HG03159 (cell line): ENCODE measurements around the gene NDUFA13.

ENCODE experiments used
- ATAC-seq: cut with Tn5 transposase; IDR thresholded peaks from one replicate; pipeline ENCODE4 v1.9.1; 2021; ENCODE audit warnings: mild to moderate bottlenecking, moderate library complexity; ENCODE audit not compliant: unreplicated experiment

NDUFA13 gene

DNA sequence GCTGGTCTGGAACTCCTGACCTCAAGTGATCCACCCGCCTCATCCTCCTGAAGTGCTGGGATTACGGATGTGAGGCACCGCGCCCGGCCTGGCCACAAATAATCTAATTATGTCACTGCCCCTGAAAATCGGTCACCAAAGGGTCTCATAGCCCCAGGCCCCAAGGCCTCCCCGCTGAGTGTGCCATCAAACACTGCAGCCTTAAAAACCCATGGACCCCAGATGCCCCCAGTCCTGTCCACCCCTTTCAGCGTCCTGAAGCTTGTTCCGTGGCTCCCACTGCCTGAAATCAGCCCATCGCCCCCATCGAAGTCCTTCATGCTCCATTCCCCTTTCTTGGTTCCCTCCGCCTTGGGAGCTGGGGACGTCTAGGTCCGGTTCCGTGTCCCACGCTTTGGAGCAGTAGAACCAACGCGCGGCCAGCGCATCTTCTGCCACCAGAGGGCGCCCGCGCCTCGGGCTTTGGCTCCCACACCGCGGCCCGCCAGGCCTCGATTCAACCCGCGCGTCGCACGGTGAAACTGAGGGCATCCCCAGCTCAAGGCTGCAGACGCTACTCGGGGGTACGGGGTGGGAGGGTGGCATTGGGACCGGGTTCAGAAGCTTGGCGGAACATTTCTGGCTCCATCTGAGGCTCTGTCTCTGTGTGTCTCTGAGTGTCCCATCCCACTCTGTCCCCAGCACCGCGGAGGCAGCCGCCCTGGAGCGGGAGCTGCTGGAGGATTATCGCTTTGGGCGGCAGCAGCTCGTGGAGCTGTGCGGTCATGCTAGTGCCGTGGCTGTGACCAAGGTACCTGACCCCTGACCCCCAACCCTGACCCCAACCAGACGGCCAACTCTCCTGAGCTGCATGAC is 16.2 kb downstream of the NDUFA13 start:
- no peak for ATAC-seq

DNA sequence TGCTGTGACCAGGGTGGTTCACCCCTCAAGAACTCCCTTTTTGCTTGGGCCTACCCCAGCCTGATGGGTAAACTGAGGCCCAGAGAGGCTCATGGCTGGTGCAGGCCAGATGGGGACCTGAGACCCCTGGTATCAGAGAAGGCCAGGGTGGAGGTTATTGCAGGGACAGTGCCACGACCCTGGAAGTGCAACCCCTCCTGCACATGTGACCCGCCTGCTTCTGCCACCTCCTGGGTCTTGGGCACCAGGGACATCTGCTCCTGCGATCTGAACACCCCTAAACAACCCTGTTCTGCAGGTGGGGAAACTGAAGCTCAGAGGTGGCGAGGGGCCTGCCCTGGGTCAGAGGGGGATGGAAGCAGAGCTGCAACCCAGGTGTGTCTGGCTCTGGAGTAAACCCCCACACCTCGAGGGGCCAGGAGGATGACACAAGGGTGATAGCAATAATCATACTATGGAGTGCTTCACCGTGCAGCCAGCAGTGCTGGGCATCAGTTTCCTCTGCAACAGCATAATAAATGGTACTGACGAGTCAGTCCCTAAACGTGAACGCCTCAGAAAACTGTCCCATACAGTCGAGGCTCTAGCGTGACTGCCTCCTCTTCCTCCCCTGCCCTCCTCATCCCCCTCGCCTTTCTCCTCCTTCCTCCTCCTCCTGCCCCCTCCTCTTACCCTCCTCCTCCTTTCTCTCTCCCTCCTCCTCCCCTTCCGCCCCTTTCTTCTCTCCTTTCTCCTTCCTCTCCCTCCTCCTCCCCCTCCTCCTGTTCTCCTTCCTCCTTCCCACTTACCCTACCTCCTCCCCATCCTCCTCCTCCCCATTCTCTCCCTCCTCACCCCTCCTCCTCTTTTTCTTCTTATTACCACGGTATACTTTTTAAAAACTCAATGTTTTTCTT is 17.0 kb downstream of the NDUFA13 start:
- ATAC-seq, result no peak

DNA sequence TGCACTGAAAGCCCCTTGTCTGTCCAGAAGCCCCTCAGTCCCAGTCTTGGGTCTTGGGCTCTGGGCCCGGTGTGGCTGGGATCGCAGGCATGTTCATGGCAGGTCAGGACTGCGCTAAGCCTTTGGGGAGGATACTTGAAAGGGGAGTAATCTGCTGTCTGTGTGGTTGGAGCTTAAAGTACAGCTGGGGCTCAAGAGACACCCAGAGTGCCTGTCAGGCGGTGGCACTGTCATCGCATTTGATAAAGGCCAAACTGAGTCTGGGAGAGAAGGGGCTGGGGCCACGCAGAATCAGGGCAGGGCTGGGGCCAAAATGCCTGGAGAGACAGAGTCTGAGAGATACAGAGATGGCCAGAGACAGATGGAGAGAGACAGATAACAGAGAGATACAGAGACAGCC is 17.8 kb downstream of the NDUFA13 start:
- ATAC-seq, result no peak

DNA sequence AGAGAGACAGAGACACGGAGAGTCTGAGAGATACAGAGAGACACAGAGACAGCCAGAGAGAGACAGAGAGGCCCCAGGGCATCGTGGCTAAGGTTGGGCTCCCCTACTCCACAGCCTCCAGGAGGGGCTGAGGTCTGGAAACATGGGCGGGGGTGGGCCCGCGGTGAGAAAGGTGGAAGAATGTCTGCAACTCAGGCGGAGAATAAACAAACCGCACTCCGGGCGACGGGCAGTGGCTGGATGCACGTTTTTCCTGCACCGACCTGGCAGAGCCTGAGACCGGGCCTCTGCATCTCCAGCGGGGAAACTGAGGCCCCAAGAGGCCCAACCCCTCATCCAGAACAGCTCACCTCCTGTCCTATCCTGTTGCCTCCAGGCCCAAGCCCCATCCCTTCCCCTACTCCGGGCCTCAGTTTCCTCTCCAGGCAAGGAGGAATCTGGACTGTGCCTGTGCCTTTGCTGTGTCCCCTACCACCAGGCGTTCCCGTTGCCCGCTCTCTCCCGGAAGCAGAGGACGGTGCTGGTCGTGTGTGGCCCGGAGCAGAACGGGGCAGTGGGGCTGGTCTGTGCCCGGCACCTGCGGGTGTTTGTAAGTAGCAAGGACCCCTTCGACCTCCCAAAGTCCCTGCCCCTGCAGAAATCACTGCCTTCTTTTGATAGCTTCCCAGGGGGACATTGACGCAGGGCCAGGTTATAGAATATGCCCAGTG is 18.7 kb downstream of the NDUFA13 start:
- ATAC-seq, result no peak

DNA sequence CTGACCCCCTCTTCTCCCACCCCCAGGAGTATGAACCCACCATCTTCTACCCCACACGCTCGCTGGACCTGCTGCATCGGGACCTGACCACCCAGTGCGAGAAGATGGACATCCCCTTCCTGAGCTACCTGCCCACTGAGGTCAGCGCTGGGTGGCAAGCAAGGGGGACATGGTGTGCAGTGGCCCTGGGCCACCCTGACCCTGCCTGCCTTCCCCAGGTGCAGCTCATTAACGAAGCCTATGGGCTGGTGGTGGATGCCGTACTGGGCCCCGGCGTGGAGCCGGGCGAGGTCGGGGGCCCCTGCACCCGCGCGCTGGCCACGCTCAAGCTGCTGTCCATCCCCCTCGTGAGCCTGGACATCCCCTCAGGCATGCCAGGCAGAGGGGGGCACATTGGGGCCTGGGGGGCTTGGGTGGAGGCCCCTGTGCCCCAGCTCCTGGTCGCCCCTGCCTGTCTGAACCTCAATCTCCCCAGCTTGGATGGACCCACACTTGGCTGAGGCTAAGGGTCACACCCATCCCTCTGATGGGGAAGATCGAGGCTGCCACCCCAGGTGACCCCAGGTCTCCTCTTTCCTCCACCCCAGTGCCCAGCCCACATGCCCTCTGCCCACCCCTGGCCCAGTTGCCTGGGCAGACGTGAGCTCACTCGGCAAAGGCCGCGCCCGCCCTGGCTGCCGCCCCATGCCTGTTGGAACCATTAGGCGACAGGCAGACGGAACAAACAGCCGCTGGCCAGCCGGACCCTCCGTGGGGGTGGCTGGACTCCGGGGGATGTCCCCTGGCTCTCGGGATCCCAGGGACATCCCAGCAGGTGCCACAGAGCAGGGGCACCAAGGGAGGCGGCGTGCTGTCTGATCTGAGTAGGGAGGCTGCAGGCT is 19.5 kb downstream of the NDUFA13 start:
- ATAC-seq, result no peak

DNA sequence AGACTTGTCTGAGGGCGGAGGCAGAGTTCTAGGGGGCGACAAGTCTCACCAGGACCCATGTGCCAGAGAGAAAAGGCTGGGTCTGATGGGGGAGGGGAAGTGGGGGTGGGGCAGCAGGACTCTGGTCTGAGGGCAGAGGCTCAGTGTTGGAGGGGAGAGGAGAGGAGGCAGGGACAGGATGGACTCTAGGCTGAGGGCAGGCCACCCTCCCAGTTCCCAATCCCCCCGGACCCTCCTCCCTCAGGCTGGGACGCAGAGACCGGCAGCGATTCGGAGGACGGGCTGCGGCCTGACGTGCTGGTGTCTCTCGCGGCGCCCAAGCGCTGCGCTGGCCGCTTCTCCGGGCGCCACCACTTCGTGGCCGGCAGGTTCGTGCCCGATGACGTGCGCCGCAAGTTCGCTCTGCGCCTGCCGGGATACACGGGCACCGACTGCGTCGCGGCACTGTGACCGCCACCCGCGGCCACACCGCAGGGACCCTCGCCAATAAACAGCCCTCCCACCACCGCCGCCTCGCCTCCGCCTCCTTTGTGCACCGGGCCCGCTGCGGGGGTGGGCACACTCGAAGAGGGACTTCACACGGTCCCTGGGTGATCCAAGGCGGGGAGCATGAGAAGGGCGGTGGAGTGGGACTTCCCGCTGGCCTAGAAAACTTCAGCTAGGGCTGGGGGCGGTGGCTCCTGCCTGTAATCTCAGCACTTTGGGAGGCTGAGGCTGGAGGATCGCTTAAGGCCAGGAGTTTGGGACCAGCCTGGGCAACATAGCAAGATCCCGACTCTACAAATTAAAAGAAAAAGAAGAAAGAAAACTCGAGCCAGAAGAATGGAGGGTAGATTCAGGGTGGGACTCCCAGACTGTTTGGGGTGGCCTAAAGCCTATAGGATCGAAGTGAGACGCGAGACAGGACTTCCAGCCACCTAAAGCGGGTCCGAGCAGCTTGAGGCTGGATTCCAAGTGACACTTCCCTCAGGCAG is 21.3 kb downstream of the NDUFA13 start:
- ATAC-seq, result no peak

DNA sequence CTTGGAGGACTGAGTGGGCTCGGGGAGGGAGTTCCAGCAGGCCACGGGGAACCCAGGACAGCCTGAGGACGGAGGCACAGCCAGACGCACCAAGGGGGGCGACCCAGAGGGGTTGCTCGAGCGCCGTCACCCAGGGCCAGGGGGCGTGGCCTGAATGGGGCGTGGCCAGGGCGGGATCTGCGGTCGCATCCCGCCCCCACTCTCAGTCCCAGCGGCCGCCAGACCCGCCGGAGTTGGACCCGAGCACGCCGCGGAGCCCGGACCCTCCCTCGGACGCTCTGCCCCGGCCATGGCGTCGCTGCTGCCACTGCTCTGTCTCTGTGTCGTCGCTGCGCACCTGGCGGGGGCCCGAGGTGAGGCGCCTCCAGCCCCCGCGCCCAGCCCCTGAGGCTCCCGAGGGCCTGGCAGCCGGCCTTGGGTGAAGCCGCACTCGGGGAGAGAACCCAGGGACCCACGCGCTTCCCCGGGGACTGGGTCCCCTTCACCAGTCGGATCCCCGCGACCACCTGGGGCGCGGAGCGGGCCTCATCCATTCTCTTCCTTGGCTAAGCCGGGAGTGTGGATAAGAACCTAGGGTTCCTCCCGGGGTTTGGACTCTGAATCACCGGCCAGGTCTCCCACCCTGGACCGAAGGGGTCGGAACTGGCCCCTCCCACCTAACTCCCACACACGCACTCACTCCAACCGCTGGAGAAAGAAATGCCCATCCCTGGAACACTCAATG is 22.2 kb downstream of the NDUFA13 start, which contains the start of gene CILP2:
Gene CILP2 (plus strand): TSS at position 205 of the 724 bp plus-strand sequence. CDS start 85 bp downstream, at position 290.
- no peak for ATAC-seq

DNA sequence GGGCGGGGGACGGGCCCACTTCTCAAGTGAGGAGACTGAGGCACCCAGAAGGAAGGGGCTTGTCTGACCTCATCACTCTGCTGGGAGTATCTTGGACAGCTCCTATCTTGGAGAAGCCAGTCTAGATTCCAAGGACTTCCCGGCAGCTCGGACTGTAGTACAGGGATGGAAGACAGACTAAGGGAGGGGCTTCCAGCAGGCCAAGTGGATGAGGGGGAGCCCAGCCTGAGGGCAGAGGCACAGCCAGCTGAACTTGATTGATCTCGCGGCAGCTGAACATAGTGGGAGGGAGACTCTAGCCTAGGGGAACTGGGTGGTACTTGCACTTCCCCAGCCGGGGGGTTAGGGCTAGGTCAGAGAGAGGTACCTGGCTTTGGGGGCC is 22.8 kb downstream of the NDUFA13 start:
- ATAC-seq, result no peak

DNA sequence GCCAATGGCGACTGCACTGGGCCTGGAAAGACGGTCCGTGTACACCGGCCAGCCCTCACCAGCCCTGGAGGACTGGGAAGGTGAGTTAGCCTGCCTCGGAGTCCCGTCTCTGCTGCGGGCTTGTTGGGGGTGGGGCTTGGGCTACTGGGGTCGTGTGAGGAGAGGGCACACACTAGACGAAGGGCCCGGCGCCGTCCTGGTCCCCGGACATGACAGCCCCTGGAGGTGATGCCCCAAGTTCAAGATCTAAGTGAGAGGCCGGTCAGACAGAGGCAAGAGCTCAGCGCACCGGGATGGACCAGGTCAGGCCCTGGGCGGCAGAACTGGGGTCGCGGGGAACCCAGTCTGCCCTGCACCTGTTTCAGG is 23.7 kb downstream of the NDUFA13 start:
- ATAC-seq, result no peak

DNA sequence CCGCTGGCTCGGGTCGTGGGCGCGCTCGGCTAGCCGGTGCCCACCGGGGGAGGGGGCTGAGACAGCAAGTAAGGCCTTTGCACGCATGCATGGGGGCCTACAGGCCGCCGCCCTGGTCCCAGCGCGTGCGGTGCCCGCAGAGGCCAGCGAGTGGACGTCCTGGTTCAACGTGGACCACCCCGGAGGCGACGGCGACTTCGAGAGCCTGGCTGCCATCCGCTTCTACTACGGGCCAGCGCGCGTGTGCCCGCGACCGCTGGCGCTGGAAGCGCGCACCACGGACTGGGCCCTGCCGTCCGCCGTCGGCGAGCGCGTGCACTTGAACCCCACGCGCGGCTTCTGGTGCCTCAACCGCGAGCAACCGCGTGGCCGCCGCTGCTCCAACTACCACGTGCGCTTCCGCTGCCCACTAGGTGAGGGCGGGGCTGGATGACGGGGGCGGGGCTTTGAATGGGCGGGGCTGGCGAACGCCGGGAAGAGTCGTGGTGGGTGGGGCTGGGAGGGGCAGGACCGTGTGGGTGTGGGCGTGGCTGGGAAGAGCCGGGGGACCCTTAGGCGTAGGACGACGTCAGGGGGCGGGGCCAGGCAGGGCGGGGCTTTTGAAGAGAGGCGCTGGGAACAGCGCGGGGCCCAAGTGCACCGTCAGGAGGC is 24.2 kb downstream of the NDUFA13 start:
- ATAC-seq, result no peak

DNA sequence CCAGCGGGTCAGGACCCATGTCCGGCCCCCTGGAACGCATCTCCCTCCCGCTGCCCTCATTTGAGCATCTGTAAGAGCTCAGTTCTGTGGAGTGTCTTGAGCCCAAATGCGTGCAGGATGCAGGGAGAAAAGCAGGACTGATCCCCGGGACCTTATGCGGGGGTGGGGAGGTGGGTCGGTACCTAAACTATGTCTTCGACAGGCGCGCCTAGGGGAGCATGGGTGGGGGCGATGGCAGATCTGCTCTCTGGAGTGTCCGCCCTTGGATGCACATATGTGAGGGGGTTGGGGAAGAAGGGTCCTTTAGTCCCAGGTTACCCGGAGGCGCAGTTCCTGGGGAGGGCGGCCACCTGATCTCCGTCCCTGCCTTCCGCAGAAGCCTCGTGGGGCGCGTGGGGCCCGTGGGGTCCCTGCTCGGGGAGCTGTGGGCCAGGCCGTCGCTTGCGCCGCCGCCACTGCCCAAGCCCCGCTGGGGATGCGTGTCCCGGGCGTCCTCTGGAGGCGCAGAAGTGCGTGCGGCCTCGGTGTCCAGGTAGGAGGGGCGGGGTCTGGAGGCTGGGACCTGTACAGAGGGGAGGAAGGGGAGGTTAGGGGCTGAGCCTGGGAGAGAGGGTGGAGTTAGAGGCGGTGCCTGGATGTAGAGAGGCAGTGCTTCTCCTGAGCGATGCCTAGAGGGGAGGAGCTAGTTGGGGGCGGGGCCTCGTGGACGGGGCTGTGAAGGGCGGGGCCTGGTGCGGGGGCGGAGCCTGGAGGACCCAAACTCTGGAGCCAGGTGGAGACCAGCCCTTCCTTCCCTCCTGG is 24.9 kb downstream of the NDUFA13 start:
- ATAC-seq, result peak; percentile 63

DNA sequence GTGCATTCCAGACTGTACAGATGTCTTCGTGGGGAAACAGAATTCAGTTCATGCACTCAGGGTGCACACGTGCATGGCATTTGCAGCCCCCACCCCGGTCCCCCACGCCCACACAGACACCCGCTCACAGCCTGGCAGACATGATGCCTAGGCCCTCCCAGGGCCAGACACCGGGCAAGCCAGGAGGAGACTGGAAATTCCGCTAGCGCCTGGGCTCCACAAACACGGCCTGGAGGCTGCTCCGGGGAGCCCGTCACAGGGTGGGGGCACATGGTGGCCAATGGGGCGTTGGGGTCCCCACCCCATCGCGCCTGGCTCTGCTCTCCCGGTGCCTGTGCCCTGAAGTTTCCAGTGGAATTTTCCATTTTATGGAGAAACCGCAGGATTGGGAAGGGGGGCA is 25.6 kb downstream of the NDUFA13 start:
- no peak for ATAC-seq

DNA sequence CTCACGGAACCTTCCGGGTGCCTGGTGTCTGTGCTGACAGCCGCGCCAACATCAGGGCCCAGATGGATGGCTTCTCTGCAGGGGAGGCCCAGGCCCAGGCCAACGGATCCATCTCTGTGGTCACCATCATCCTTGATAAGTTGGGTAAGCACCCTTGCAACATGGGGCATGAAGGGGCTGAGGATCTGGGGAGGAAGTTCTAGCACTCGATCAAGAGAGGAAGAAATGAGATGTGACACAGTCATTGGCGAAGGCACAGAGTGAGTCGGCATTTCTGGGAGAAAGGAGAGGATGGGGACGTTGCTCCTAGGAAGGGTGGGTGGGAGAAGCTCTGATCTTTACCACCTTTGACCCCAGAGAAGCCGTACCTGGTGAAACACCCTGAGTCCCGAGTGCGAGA is 26.5 kb downstream of the NDUFA13 start:
- ATAC-seq, result no peak

DNA sequence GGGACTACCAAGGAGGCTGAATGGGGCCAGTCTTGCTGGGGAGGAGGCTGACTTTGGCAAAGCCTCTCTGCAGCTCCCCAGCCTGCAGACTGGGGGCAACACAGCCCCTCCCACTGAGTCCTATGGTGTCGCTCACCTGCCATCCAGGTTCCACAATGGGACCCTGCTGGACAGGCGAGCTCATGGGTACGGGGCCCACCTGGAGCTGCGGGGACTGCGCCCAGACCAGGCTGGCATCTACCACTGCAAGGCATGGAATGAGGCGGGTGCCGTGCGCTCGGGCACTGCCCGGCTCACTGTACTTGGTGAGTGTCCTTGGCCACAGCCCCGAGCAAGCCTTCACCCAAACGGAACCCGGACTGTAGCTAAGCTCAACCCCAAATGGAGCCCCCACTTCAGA is 27.1 kb downstream of the NDUFA13 start:
- ATAC-seq, result no peak

DNA sequence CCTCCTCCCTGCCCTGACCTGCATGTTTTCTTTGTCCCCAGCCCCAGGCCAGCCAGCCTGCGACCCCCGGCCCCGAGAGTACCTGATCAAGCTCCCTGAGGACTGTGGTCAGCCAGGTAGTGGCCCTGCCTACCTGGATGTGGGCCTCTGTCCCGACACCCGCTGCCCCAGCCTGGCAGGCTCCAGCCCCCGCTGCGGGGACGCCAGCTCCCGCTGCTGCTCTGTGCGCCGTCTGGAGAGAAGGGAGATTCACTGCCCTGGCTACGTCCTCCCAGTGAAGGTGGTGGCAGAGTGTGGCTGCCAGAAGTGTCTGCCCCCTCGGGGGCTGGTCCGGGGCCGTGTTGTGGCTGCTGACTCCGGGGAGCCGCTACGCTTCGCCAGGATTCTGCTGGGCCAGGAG is 27.6 kb downstream of the NDUFA13 start:
- no peak for ATAC-seq

DNA sequence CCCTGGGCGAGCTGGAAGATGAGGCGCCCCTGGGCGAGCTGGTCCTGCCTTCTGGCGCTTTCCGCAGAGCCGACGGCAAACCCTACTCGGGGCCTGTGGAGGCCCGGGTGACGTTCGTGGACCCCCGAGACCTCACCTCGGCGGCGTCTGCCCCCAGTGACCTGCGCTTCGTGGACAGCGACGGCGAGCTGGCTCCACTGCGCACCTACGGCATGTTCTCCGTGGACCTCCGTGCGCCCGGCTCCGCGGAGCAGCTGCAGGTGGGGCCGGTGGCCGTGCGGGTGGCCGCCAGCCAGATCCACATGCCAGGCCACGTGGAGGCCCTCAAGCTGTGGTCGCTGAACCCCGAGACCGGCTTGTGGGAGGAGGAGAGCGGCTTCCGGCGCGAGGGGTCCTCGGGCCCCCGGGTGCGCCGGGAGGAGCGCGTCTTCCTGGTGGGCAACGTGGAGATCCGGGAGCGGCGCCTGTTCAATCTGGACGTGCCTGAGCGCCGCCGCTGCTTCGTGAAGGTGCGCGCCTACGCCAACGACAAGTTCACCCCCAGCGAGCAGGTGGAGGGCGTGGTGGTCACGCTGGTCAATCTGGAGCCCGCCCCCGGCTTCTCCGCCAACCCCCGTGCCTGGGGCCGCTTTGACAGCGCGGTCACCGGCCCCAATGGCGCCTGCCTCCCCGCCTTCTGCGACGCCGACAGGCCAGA is 28.4 kb downstream of the NDUFA13 start:
- no peak for ATAC-seq
